ENCODE measurements around the gene GTPBP1. TPM values are rescaled to one million over a fixed set of nuclear protein-coding genes. Genes with fewer than 3 reads are reported as not detected.
A peak's percentile ranks its signal among the peaks of the same experiment; 100 is the strongest.

GTPBP1 gene
- total and polyA plus RNA-seq, 2 of the 13 experiments (the other 11 are each of a cell fraction or from before 2014, with no cell fraction given) = 22.3 to 27.0 TPM

DNA sequence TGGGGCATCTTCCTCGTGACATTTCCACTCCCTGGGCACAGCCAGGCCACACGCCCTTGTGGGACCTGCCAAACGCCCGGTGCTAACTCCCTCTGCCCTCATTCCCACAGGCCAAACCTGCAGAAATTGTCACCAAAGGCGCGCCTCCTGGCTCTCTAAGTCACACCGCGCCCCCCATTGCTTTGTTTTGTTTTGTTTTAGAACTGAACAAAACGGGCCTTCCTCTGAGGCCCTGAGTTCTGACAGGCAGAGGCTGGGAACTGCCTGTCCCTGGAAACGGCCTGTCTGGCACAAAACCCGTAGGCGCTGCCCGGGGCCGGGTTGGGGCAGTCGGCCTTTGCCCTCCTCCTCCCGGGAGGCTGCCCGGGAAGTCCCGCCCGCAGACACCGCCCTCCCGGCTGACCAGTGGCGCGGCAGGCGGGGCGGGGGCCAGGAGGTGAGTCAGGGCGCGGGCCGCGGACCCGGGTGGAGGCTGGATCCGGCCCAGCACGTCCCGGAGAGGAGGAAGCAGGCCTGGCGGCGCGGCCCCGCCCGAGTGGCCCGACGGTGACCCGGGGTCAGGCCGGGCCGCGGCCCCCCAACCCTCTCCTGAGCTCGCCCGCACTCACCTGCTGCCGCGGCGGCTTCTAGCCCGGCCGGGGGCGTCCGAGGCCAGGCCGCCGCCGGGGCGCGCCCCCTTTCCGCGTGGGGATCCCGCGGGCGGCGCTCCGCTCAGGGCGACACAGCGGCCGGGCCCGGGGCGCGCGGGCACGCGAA lies 49.6 kb downstream of the GTPBP1 start (continued):
- TF ChIP-seq, protein P1, sequence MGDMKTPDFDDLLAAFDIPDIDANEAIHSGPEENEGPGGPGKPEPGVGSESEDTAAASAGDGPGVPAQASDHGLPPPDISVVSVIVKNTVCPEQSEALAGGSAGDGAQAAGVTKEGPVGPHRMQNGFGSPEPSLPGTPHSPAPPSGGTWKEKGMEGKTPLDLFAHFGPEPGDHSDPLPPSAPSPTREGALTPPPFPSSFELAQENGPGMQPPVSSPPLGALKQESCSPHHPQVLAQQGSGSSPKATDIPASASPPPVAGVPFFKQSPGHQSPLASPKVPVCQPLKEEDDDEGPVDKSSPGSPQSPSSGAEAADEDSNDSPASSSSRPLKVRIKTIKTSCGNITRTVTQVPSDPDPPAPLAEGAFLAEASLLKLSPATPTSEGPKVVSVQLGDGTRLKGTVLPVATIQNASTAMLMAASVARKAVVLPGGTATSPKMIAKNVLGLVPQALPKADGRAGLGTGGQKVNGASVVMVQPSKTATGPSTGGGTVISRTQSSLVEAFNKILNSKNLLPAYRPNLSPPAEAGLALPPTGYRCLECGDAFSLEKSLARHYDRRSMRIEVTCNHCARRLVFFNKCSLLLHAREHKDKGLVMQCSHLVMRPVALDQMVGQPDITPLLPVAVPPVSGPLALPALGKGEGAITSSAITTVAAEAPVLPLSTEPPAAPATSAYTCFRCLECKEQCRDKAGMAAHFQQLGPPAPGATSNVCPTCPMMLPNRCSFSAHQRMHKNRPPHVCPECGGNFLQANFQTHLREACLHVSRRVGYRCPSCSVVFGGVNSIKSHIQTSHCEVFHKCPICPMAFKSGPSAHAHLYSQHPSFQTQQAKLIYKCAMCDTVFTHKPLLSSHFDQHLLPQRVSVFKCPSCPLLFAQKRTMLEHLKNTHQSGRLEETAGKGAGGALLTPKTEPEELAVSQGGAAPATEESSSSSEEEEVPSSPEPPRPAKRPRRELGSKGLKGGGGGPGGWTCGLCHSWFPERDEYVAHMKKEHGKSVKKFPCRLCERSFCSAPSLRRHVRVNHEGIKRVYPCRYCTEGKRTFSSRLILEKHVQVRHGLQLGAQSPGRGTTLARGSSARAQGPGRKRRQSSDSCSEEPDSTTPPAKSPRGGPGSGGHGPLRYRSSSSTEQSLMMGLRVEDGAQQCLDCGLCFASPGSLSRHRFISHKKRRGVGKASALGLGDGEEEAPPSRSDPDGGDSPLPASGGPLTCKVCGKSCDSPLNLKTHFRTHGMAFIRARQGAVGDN (CRISPR knock-in tag; IDR thresholded peaks at IDR 0.05) = peak; percentile 81
- TF ChIP-seq SNAPC2 (CRISPR knock-in tag; IDR thresholded peaks at IDR 0.05) = peak; percentile 45; the same call in 1 of the 2 replicates
- TF ChIP-seq, protein P2, sequence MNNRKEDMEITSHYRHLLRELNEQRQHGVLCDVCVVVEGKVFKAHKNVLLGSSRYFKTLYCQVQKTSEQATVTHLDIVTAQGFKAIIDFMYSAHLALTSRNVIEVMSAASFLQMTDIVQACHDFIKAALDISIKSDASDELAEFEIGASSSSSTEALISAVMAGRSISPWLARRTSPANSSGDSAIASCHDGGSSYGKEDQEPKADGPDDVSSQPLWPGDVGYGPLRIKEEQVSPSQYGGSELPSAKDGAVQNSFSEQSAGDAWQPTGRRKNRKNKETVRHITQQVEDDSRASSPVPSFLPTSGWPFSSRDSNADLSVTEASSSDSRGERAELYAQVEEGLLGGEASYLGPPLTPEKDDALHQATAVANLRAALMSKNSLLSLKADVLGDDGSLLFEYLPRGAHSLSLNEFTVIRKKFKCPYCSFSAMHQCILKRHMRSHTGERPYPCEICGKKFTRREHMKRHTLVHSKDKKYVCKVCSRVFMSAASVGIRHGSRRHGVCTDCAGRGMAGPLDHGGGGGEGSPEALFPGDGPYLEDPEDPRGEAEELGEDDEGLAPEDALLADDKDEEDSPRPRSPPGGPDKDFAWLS (CRISPR knock-in tag; IDR thresholded peaks at IDR 0.05; ENCODE audit: borderline replicate concordance) = no peak
- no peak for TF ChIP-seq ZNF432 (CRISPR knock-in tag; IDR thresholded peaks at IDR 0.05; ENCODE audit: borderline replicate concordance)
- 0 out of 2 replicates have a peak, but pooled peaks have one; percentile 30 for TF ChIP-seq ZNF713 (CRISPR knock-in tag; IDR thresholded peaks at IDR 0.05)
- TF ChIP-seq ZNF207 (IDR thresholded peaks at IDR 0.05; ENCODE audit: borderline replicate concordance) = no peak
- no peak for TF ChIP-seq ZNF572 (CRISPR knock-in tag; IDR thresholded peaks at IDR 0.05)
- peak; percentile 81; the same call in 1 of the 2 replicates for TF ChIP-seq ZBTB3 (CRISPR knock-in tag; IDR thresholded peaks at IDR 0.05; ENCODE audit: borderline replicate concordance, low read depth)
- peak; percentile 44; the same call in 1 of the 2 replicates for TF ChIP-seq ARID2 (CRISPR knock-in tag; IDR thresholded peaks at IDR 0.05; ENCODE audit: borderline replicate concordance)
- peak; percentile 64 for TF ChIP-seq GATAD2A (CRISPR knock-in tag; IDR thresholded peaks at IDR 0.05)
- TF ChIP-seq, protein P3, sequence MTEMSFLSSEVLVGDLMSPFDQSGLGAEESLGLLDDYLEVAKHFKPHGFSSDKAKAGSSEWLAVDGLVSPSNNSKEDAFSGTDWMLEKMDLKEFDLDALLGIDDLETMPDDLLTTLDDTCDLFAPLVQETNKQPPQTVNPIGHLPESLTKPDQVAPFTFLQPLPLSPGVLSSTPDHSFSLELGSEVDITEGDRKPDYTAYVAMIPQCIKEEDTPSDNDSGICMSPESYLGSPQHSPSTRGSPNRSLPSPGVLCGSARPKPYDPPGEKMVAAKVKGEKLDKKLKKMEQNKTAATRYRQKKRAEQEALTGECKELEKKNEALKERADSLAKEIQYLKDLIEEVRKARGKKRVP (CRISPR knock-in tag; IDR thresholded peaks at IDR 0.05) = 0 out of 4 replicates have a peak, but pooled peaks of 1 of the 2 experiments have one; percentile 31
- no peak for TF ChIP-seq ADNP (CRISPR knock-in tag; IDR thresholded peaks at IDR 0.05)
- TF ChIP-seq, protein P4, sequence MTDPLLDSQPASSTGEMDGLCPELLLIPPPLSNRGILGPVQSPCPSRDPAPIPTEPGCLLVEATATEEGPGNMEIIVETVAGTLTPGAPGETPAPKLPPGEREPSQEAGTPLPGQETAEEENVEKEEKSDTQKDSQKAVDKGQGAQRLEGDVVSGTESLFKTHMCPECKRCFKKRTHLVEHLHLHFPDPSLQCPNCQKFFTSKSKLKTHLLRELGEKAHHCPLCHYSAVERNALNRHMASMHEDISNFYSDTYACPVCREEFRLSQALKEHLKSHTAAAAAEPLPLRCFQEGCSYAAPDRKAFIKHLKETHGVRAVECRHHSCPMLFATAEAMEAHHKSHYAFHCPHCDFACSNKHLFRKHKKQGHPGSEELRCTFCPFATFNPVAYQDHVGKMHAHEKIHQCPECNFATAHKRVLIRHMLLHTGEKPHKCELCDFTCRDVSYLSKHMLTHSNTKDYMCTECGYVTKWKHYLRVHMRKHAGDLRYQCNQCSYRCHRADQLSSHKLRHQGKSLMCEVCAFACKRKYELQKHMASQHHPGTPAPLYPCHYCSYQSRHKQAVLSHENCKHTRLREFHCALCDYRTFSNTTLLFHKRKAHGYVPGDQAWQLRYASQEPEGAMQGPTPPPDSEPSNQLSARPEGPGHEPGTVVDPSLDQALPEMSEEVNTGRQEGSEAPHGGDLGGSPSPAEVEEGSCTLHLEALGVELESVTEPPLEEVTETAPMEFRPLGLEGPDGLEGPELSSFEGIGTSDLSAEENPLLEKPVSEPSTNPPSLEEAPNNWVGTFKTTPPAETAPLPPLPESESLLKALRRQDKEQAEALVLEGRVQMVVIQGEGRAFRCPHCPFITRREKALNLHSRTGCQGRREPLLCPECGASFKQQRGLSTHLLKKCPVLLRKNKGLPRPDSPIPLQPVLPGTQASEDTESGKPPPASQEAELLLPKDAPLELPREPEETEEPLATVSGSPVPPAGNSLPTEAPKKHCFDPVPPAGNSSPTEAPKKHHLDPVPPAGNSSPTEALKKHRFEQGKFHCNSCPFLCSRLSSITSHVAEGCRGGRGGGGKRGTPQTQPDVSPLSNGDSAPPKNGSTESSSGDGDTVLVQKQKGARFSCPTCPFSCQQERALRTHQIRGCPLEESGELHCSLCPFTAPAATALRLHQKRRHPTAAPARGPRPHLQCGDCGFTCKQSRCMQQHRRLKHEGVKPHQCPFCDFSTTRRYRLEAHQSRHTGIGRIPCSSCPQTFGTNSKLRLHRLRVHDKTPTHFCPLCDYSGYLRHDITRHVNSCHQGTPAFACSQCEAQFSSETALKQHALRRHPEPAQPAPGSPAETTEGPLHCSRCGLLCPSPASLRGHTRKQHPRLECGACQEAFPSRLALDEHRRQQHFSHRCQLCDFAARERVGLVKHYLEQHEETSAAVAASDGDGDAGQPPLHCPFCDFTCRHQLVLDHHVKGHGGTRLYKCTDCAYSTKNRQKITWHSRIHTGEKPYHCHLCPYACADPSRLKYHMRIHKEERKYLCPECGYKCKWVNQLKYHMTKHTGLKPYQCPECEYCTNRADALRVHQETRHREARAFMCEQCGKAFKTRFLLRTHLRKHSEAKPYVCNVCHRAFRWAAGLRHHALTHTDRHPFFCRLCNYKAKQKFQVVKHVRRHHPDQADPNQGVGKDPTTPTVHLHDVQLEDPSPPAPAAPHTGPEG (CRISPR knock-in tag; IDR thresholded peaks at IDR 0.05) = peak; percentile 71
- no peak for TF ChIP-seq SMC3 (IDR thresholded peaks at IDR 0.05; ENCODE audit: low read length)
